ENCODE results near the gene PTPRM.

The PTPRM gene

DNA sequence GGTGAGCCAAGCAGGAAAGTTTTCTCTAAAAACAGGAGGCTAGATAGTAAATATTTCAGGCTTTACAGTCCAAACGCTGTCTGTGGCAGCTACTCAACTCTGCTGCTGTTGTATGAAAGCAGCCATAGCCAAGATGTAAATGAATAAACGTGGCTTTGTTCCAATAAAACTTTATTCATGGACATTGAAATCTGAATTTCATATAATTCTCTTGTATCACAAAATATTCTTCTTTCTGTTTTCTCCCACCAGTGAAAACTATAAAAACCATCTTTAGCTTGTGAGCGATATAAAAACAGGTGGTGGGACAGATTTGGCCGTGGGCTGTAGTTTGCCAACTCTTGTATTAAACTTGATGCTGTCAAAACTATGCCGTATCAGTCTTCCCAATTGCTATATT lies 333.0 kb downstream of the PTPRM start:
- no peak for DNase-seq (ENCODE audit: low read depth)

DNA sequence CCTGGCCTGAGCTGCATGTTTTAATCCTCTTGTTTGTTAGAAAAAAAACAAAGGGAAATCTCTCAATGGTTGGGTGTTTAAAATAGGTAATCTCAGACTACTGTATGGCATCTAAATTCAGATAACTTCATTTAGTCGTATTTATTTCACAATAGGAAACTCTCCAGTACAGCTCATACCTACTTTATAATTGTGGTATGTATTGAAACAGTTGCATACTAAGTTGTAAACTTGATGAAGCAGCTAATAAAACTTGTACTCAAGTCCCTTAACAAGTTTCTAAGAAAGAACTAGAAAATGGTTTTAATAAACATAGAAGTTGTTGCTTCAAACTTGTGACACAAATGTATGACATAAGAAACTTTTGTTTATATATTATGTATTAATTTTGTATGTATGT lies 334.5 kb downstream of the PTPRM start:
- DNase-seq (ENCODE audit: low read depth): no peak

DNA sequence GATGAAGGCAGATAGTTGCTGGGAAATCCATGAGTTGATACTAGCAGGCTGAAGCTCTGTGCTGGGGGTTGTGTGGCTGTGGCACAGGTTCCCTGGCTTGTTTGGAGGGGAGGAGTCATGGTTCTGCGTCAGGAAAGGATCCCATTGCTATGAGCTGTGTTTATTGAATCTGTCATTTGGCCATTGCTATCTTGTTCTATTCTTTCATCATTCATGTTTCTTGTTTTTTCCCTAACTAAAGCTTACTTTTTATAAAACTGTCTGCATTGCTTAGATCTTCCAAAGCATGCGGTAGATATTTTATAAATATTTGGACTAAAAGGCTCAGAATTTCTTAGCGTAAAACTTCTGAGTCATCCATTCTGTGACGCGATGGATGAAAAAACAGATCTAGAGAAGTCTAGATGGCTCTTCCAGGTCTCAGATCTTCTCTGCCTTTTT lies 335.3 kb downstream of the PTPRM start:
- no peak for DNase-seq (ENCODE audit: low read depth)

DNA sequence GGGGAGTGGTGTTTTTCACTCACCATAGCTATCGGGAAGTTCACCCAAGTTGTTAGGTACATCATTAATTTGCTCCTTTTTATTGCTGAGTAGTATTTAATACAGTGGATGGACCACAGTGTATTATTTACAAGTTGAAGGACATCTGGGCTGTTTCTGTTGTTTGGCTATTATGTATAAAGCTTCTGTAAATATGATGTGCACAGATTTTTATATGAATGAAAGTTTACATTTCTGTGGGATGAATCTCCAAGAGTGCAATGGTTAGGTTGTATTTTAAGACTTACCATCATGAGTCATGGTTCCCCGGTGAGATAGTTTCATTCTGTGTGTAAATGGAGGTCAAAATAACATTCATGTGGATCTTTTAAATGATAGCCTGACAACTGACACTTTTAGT lies 337.4 kb downstream of the PTPRM start:
- no peak for DNase-seq (ENCODE audit: low read depth)

DNA sequence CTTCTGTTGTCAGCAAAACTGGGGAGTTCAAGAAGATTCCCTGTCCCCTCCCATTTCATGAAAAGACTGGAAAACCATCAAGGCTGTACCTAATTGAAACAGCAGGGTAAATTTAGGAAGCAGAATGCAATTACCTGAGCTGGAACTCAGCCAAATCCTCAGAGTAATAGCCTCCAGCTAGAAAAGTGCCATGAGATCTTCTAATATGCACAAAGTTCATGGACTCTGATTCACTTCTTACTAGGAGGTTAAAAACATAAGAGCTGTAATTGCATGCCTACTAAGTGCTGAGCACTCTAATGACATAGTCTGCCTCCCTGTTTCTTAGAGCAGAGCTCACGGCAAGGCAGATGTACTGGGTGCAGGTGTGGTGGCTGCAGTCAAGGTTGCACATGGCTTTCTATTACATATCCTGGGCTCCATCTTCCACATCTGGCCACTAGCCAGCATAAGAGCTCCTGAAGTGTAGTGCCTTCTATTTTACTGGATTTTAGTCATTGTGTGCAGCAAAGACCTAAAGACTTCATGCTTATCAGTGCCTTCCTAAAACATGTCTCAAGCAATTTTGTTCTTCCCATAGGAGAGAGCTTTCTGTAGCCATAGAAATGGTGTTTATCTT lies 341.7 kb downstream of the PTPRM start:
- DNase-seq (ENCODE audit: low read depth): no peak

DNA sequence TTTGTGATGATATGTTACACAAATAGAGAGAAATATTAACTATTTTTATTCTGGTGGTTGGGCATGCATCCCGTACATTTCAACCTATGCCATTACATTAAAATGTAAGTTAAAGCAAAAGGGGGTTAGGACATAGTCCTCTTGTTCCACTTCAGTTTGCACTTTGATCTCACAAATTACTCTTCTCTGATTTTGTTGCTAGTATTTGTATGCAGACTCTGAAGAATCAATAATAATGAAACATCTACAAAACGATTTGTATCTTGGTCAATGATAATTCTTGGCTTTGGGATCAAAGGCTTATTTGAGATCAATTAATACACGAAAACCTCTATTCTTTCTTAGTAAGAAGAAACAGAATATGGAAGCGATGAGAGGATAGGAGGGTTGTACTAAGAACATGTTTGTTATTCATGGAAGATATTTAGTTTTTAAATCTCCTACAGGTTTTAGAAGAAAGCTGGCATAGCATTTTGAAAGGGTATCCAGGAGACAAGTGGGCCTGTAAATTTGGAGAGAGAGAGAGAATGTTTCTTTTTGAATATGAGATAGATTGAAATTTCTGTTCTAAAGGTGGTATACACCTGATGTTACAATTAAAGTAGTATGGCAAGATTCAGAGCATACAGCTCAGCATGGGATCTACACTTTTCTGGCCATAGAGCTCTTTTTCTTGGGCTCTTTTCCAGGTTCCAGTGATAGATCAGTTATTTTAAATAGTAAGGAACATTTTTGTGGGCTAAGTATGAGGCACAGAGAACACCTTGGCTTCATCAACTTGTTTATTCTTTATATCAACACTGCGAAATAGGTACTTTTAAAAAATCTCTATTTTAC lies 347.9 kb downstream of the PTPRM start:
- DNase-seq (ENCODE audit: low read depth): no peak

DNA sequence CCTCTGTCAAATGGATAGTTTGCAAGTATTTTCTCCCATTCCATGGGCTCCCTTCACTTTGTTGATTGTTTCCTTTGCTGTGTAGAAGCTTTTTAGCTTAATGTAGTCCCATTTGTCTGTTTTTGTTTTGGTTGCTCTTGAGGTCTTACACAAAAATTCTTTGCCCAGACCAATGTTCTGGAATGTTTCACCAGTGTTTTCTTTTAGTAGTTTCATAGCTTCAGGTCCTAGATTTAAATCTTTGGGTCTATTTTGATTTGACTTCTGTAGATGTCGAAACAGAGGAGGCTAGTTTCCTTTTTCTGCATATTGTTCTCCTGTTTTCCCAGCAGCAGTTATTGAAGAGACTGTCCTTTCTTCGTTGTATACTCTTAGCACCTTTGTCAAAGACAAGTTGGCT lies 351.6 kb downstream of the PTPRM start:
- no peak for DNase-seq (ENCODE audit: low read depth)

DNA sequence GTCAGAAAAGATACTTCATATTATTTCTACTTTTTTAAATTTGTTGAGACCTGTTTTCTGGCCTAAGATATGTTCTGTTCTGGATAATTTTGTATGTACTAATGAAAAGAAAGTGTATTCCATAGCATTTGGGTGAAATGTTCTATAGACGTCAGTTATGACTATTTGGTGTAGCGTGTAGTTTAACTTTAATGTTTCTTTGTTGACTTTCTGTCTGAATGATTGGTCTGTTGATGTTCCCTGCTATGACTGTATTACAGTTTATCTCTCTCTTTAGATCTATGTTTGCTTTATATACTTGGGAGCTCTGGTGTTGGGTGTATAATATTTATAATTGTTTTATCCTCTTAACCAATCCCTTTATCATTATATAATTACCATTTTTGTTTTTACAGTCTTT lies 352.4 kb downstream of the PTPRM start:
- DNase-seq (ENCODE audit: low read depth): no peak

DNA sequence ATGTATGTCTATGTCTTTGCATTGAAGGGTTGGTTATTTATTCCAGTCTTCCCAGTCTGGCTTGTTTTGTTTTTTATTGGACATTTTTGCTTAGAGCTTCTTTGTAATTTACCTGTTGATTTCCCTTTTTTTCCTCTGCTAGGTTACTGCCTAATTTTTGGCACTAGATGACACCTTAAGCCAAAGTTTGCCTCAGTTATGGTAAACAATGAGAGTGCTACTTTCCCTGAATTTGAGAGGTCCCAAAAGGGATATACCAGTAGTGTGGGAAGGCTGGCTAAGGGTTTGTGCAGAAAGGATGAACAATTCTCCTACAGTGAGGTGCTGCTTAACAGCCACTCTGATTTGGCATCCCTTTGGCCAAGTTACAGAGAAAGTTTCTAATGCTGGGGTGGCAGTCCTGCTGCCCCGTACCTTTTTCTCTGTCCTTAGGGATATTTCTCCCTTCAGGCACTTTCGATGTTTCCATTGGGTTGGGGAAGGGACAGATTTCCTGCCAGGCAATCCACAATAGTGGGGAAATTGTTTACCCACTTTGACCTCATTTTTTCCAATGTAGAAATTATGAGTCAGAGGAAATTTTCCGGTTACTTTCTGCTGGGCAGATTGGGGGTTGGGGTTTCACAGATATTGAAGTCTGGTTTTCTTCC lies 354.9 kb downstream of the PTPRM start:
- DNase-seq (ENCODE audit: low read depth): no peak

DNA sequence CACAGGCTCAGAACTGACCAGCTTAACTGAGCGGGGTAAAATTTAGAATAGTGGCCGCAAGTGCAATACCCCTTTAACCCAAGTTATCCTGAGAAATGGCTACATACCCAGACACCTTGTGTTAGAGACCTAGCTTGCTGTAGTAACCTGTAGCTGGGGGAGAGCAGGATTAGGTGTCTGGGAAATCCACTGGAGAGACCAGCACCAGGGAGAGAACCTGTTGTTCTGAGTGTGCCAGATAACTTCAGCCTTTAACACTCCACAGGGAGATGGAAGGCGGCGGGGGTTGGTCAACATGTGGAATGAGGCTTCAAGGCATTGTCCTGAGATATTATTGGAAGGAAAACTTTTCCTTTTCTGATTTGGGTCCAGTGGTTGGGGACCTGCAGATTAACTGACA lies 356.0 kb downstream of the PTPRM start:
- DNase-seq (ENCODE audit: low read depth): no peak

DNA sequence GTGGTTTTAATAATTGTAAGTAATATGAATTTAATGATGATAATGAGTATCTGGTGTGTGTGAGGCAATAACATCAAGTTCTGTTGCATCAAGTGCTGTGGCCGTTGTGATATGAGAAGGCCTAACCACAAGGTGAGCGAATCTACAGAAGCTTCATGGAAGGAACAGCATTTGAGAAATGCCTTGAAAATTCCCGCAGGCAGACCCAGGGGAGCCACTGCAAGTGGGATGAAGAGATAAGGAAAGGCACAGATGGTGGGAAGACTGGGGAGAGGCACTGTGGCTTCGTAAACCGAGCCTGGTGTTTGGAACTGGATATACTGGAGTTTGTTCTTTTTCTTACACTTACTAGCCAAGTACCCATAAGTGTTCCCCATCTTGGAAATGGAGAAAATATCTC lies 357.5 kb downstream of the PTPRM start:
- DNase-seq (ENCODE audit: low read depth): no peak

DNA sequence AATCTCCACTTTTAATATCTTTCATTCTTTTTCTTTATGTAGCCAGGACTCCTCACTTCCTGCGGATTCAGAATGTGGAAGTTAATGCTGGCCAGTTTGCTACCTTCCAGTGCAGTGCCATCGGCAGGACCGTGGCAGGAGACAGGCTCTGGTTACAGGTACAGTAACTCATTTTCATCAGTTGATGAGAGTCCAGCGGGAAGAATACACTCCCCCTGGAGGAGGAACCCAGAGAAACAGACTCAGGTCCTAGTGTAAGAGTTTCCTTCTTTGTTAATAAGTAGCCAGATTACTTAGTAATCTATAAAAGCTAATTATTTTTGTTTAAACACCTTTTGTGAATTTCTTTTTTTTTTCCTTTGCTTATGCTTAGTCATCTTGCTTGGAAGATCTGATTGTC lies 359.4 kb downstream of the PTPRM start:
- no peak for DNase-seq (ENCODE audit: low read depth)

DNA sequence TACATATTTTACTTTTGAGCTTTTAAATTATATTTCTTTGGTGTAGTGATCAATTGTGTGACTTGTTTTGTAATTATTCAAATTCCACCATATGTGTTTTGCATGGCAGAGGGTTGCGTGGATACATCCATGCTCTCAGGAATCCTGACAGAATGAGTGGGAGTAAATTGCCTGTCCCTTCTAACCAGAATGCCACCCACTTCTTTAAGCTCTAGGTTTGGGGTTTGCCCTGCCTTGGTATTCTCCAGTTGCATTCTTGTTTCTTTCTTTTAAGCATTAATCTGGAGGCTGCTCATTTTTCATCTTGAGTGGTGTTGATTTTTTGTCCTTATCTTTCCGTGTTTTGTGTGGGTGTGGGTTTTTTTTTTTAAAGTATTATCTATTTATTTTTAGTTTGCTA lies 360.0 kb downstream of the PTPRM start:
- no peak for DNase-seq (ENCODE audit: low read depth)

DNA sequence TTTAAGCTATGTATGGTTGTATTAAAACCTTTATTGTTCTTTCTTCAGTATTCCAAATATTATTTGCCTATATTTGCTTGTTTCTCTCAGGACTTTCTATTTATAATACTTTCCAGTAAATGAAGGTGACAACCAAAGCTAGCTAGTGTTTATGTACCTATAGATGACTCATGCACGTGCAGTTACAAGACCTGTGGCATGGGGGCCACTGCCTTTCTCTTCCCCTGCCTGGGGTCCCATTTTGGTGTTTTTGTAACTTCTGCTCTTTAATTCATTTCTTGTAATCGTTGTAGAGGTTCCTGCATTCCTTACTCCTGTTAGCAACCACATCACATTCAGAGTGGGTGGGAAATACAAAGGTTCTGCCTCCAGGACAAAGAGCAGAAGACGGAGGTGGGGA lies 364.6 kb downstream of the PTPRM start:
- no peak for DNase-seq (ENCODE audit: low read depth)

DNA sequence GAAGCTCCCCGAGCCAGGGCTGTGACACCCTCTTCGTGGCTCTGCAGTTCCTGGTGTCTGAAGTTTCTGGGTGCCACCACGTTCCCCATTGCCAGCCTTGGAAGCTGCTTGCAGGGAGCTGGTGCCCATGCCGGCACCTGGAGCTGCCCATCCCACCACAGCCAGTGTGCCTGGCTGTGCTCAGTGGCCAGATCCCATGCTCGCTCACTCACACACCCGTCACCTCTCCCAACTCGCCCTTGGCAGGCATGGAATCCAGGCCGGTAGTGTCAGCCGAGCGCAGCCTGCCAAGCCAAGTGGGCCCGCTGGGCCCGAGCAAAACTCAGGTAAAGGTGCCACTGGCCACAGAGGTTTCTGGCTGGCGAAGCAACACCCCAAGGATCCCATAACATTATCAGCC lies 370.2 kb downstream of the PTPRM start:
- DNase-seq (ENCODE audit: low read depth): no peak

DNA sequence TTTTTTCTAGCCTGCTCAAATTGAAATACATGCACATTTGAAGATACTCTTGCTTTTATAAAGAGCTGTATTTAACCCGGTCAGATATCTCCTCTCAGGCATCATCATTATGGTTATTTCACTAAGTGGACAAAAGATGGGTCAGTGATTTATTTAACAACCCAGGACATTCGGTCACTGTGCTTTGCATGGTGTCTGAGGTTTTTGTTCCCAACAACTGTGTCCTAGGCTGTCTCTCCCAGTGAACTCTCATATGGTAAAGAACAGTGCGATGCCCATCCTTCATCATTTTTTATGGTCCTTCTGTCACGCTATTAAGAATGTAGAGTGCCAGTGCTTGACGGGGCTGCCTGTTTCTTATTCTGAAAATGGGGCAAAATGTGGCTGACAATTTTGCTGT lies 372.4 kb downstream of the PTPRM start:
- no peak for DNase-seq (ENCODE audit: low read depth)

DNA sequence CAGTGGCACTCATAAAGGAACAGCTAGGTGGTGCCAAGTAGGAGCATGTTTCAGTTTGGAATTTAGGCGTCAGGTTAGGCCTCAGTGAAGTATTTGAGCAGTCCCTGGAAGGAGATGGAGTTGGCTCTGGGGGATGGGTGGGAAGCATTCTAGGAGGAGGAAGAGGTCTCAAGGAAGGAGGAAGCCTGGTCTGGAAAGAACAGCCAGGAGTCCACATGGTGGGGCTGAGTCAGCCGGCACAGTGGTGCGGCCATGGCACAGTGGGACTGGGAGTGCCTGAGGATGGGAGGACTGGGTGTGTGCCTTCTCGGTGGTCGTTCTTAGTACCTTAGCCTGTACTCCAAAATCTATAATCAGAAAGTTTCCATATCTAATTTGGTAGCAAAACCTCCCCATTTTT lies 373.3 kb downstream of the PTPRM start:
- DNase-seq (ENCODE audit: low read depth): no peak

DNA sequence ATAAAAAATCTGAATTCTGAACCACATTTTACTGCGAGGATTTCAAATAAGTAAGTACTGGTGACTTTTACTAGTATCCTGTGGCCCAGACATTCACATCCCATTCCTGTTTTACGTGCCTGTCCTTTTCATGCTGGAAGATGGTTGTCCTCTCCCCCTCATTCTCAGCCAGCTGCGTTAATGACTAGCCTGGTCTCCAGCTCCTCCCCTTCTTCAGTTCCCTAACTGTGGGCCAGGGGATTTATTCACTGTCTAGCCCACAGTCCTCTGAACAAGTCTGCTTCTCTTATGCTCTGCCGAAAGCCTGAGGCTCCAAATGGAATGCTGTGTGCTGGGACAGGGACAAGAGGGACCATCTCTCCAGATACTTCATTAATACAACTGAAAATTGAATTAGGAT lies 373.9 kb downstream of the PTPRM start:
- DNase-seq (ENCODE audit: low read depth): no peak

DNA sequence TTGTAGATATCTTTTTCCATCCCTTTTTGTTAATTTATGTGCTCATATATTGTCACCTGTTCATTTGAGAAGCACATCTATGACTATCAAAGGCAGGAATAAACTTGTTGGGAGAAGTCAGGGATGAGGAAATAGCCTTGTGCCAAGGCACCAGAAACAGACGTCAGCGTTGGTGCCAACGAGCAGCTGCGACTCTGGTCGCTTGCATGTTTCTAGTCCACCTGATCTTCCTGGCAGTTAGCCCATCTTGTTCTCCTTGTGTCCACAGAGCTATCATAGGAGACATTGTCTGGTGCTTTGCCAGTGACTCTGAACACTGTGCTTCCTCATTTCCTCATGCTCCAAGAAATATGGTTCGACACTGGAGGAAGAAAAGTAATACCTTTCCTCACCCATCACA lies 374.4 kb downstream of the PTPRM start:
- no peak for DNase-seq (ENCODE audit: low read depth)

DNA sequence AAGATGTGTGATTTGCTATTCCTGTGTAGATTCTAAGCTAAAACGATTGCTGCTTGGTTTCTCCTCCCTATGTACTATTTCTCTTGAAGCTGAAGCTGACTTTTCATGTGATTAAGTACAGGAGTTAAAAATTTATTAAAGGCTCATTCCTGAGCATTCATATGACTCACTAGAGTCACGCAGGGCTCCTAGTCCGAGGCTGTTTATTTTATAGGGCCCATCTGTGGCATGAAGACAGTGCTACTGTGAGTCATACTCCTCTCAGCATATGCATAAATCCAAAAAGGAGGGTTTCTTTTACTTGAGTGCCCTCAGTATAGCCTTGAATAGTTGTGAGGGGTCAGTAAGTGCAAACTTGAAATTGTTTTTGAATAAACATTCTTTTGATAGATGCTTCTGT lies 378.8 kb downstream of the PTPRM start:
- DNase-seq (ENCODE audit: low read depth): no peak

DNA sequence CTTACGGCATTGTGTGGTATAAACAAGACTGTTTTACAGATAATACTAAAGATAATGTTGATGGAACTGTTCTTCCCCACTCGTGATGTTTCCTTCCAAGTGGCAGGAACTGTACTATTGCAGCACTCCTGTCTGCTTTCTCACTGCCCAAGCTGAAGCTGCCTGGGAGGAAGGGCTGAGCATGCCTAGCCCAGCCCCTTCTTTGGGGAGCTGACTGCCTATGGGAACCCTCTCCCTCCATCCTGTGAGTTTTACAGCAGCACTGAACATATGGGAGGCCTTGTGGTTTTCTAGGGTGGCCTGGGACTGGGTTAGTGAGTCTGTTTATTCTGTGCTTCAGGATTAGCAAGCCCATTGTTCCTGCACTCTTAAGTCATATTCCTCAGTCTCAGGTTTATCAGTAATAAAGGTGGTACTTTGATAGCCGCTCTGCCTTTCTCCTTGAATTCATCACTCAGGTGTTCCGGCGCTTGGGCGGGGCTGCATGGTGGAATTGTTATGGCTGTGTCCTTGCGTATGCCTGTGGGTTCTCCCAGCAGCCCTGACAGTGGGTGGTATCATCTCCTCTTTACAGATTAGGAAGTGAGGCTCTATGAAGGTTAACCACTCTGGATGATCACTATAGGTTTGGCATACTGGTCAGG lies 379.7 kb downstream of the PTPRM start:
- no peak for DNase-seq (ENCODE audit: low read depth)

DNA sequence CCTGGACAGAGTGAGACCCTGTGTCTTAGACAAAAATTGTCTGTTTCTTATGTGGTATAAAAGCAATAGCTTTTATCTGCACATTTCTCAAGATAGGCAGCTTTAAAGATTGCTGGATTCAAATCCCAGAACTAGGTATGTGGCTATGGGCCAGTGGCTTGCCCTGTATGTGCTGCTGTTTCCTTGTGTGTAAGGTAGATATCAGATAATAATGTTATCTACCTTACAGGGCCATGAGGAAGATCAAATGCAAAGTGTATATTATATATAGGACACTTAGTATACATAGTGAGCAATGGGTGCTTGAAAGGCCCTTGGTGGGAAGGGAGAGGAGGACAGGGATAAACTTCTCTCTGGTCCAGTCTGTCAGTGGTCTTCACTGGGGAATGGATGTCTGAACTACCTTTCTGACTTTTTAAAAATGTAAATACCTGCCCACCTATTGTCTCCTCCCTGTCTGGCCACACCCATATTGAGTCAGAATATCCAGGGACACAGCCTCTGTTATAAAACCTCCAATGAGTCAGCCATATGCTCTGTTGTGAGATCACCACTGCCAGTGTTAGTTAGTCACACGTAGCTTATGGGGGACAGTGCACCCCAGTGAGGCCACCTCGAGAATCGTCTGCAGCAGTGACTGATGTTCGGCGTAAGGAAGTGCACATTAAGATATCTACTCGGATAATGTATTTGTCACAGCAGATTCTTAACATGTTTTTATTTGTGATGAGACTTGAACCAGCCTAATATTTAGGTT lies 383.4 kb downstream of the PTPRM start:
- DNase-seq (ENCODE audit: low read depth): no peak

Measured in activated T-helper 9 cell treated with anti-CD3 and anti-CD28 coated beads, Interleukin-2, amount 50 U/mL, for 16 hours (primary cell).